HFF-Myc (cell line): ENCODE measurements around the gene CRYBA4.

Experiments
- DNase-seq: peaks from one replicate; pipeline ENCODE4 v3.0.0-alpha.2; 2011; ENCODE audit warnings: low read depth; ENCODE audit errors: extremely low read depth
- H3K4me3 ChIP-seq: replicated peaks from 2 replicates; pipeline ENCODE4 v1.5.1; 2011; ENCODE audit warnings: low read depth, mild to moderate bottlenecking, control low read depth, low read length
- TF ChIP-seq, protein P1 (sequence below): IDR thresholded peaks from 2 replicates; pipeline ENCODE4 v1.5.1; 2012; ENCODE audit warnings: mild to moderate bottlenecking, low read depth, low read length, control low read depth; ENCODE audit errors: missing control alignments

The CRYBA4 gene

DNA sequence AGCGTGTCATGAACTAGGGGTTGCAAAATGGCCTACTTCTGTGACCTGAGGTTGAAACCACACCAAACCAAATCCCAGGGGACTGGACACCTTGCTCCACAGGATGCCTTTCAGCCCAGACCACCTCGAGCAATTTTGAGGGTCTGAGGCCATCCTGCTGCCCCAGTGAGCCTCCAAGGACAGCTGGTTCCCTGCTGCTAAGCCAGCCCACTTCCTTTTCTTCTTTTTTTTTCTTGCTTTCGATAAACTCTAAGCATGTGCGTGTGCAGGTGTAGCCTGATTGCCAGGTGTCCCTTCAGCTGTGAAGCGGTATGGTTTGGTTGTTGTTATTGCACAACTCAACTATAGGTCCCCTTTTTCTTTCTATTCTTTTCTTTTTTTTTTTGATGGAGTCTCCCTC, 6.6 kb upstream of the CRYBA4 start:
- no peak overlapping the region for H3K4me3 ChIP-seq
- no peak for DNase-seq
- TF ChIP-seq, protein P1, sequence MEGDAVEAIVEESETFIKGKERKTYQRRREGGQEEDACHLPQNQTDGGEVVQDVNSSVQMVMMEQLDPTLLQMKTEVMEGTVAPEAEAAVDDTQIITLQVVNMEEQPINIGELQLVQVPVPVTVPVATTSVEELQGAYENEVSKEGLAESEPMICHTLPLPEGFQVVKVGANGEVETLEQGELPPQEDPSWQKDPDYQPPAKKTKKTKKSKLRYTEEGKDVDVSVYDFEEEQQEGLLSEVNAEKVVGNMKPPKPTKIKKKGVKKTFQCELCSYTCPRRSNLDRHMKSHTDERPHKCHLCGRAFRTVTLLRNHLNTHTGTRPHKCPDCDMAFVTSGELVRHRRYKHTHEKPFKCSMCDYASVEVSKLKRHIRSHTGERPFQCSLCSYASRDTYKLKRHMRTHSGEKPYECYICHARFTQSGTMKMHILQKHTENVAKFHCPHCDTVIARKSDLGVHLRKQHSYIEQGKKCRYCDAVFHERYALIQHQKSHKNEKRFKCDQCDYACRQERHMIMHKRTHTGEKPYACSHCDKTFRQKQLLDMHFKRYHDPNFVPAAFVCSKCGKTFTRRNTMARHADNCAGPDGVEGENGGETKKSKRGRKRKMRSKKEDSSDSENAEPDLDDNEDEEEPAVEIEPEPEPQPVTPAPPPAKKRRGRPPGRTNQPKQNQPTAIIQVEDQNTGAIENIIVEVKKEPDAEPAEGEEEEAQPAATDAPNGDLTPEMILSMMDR = no peak

DNA sequence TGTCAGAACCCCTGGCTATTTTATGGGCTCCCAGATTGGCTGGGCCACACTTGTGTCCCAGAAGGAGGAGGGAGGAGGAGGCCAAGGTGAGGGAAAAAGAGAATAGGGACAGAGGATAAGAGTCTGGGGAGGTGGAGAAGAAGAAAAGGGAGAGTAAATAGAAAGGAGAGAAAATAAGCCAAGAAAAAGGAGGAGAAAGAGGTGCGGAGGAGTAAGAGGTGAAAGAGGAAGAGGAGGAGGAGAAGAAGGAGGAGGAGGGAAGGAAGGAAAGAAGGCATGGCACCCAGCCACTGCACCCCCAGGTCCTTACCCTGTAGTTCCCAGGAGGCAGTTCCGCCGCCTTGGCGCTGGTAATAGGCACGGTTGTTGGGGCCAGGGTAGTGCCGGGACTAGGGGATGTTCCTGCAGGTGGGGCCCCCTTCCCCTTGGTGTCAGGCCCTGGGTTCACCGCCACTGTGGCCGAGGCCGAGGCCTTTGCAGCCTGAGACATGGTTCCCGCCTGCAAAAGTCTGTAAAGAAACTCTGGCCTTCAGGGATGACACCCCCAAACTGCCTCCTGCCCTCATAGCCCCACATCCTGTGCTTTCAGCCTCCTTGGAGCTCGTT, 5.8 kb upstream of the CRYBA4 start:
- DNase-seq = no peak
- TF ChIP-seq, protein P1 = no peak
- no peak overlapping the region for H3K4me3 ChIP-seq

DNA sequence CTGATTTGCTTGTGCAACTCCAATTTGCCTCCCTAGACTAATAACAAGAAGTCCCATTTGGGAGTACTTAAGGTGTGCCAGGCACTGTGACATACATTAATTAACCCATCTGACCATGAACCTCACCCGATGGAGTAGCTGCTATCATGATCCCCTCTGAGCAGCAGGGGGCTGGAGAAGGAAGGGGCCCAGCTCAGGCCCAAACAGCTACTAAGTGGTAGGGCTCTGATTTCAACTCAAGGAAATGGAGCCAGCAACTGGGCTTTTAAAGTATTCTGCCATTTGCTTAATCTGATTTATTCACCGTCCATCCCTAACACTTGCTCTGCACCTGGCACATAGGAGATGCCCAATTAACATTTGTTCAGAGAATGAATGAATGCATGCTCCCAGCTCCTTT, 5.1 kb upstream of the CRYBA4 start:
- TF ChIP-seq, protein P1 = no peak
- DNase-seq = no peak

DNA sequence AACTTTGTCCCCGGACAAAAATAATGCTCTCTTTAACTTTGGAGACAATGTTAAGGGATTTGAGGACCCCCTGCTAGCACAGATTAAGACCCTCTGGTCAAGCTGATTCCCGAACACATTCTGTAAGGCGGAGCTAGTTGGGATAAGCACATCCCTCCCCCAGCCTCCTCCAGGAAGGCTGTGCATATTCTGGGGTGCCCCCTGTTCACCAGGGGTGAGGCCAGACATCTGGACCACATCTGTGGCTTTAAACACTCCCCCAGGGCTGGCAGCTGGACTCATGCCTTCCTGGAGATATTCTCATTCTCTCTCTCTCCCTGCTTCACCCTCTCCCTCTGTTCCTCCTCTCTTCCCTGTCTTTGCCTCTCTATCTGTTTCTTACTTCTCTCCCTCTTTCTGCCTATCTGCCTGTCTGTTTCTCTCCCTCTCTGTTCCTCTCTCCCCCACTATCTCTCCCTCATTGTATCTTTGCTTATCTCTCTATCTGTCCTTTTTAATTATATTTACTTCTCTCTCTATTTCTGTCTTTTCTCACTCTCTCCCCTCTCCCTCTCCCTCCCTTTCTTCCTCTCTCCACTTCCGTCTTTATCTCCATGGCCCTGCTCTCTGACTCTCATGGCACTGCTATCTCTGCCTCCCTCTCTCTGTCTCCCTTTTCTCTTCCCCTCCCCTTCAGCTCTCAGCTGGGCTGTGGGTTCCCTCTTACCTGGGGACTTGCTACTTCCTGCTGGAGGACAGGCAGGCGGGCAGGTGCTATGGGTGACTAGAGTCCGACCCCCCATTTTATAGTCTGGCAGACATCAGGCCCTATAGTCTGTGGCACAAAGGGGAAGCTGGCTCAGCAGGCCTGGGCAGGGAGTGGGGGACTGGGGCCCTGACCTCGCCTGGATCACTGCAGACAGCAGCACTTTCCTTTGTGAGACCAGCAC, 4.2 kb upstream of the CRYBA4 start, which contains the start of gene CRYBB1:
TSS of gene CRYBB1 (minus strand) at position 757 of the 929 bp plus-strand sequence. CDS start 1,708 bp downstream, outside the sequence.
- H3K4me3 ChIP-seq = no peak within 1 kb of the TSS
- TF ChIP-seq, protein P1 = no peak
- peak; percentile 69 for DNase-seq

More for the DNA sequence above, 5.1 kb upstream of the CRYBA4 start:
- no peak overlapping the region for H3K4me3 ChIP-seq

DNA sequence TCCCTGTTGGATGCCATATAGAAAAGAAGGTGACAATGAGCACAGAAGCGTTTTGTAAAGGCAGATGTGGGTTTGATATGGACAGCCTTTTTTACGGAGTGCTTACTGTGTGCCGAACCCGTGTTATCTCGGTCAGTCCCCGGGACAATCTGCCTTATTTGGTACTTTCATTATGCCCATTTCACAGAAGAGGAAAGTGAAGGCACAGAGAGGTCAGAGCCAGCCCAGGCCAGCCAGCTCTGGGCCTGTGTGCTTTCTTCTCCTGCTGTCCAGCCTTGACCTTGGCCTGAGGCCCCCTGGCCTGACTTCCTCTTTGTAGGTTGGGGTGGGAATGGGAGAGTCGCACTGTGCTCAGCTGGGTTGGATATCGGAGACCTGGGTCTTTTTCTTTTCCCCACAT, 3.3 kb upstream of the CRYBA4 start:
- no peak overlapping the region for H3K4me3 ChIP-seq
- TF ChIP-seq, protein P1 = no peak
- DNase-seq = no peak

DNA sequence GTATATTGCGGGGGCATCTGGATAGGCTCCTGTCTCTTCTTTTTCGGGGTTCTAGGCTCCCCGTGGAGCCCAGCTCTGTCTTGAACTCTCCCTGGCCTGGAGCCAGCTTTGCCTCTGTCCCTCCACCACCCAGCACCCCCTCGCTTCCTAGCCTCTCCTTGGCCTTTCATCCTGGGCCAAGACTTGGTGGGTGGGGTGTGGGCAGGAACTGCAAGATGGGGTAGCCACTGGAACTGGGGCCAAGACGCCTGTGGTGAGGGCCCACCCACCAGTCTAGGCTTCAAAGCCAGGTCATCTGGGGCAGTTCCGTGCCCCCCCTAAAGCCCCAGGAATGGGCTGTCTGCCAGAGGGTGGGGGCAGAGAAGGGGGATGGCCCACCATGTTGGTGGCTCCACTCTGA, 2.3 kb upstream of the CRYBA4 start:
- TF ChIP-seq, protein P1 = no peak
- no peak overlapping the region for H3K4me3 ChIP-seq
- no peak for DNase-seq
